Fibroblast of mammary gland (primary cell): ENCODE data around the gene SGIP1.
"Not testable (repeated sequence)": the region's sequence is repeated elsewhere in the genome, so short reads cannot be mapped to it uniquely, and the experiment has no call there.

Source experiments
- DNase-seq: peaks from one replicate; pipeline ENCODE4 v3.0.0-alpha.2; 2010; ENCODE audit warnings: low read depth
- H3K4me3 ChIP-seq: 2 replicates; pipeline ENCODE4 v1.5.1; 2011; ENCODE audit warnings: low read depth, mild to moderate bottlenecking, low read length, moderate library complexity; ENCODE audit not compliant: control insufficient read depth
- TF ChIP-seq, protein P1 (sequence below): conservative IDR thresholded peaks from 2 replicates; pipeline ENCODE4 v1.5.1; 2011; ENCODE audit warnings: low read depth, low read length, inconsistent platforms; ENCODE audit not compliant: control insufficient read depth, insufficient read depth

SGIP1 gene

DNA sequence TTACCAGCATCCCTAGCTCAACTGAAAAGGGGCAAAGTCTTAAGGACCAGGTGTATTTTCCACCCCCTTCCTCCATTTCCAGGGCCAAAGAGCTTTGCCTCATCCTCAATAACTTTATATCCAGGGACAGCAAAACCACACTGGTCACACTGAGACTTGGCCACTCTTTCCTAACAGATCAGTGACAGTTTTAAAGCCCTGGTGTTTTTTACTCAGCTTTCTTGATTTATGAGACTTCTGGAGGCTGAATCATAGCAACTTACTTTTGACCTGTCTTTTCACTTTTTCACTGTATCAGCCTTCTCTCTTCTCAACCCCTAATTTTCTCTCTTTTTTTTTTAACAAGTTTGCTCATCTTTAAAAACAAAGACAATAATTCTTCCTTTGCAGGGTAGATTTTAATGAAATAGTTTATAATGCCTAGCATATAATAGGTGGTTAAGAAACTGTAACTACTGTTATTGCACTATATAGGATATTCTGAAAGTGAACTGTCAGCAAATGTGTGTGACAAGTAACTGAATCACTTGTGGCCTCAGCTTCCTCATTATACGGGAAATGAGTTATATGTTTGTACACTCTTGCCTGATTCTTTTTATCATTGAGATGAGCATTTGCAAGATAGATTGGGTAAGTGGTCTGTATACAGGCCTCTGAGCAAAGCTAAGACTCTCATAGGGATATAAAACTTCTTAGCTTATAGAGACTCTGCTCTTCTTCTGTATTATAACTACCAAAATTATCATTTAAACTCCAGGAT, 198.6 kb downstream of the SGIP1 start:
- peak; percentile 38 for DNase-seq
- TF ChIP-seq, protein P1, sequence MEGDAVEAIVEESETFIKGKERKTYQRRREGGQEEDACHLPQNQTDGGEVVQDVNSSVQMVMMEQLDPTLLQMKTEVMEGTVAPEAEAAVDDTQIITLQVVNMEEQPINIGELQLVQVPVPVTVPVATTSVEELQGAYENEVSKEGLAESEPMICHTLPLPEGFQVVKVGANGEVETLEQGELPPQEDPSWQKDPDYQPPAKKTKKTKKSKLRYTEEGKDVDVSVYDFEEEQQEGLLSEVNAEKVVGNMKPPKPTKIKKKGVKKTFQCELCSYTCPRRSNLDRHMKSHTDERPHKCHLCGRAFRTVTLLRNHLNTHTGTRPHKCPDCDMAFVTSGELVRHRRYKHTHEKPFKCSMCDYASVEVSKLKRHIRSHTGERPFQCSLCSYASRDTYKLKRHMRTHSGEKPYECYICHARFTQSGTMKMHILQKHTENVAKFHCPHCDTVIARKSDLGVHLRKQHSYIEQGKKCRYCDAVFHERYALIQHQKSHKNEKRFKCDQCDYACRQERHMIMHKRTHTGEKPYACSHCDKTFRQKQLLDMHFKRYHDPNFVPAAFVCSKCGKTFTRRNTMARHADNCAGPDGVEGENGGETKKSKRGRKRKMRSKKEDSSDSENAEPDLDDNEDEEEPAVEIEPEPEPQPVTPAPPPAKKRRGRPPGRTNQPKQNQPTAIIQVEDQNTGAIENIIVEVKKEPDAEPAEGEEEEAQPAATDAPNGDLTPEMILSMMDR, result no peak
- H3K4me3 ChIP-seq, result no peak overlapping the region

DNA sequence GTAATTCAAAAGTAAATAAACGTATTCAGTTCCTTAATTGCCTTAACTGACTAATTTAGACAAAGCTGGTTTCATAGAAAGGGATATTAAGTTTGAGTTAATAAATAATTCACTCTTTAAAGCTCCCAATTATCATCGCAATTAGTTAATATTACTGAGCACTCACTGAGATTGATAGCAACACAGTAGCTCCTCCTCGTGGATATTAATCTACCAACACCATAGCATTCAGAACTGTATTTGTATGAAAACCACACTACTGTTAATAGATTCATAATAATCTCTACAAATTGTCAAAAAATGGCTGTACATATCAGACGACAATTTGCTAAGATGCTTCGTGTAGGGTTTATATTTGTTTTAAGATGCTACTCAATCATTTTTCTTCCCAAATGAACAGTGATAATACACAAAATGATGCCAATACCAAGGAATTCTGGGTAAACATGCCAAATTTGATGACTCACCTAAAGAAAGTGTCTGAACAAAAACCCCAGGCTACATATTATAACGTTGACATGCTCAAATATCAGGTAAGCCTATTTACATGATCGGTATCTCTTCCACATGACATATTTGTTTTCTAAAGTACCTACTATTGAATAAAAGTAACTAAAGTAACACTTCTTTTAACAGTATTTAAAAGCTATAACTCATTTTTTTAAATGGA, 199.5 kb downstream of the SGIP1 start:
- H3K4me3 ChIP-seq, result no peak overlapping the region
- DNase-seq, result peak; percentile 28
- TF ChIP-seq, protein P1, result no peak

GRCh38 chr1:66734531-66734930, 200.6 kb downstream of the SGIP1 start:
- not testable (repeated sequence) for H3K4me3 ChIP-seq, DNase-seq

DNA sequence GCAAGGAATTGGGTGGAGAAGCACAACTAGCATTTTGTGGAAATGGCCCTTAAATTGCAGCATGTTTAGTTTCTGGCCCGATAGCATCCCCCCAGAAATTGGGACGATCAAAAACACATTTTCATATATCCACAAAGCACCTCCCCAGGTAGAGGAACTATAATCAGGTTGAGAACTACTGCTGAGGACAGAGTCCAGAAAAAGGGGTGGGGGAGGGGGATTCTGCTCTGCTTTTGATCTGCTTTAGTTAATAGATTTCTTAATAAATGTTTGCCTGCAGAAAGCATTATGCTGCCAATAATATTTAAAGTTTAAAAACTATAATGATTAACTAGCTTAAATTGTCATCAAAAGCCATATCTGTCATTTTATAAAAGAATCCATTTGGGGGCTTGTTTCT, 203.9 kb downstream of the SGIP1 start:
- TF ChIP-seq, protein P1, result no peak
- no peak overlapping the region for H3K4me3 ChIP-seq
- no peak for DNase-seq

GRCh38 chr1:66739401-66740157, 205.6 kb downstream of the SGIP1 start:
- DNase-seq, result no peak
- TF ChIP-seq, protein P1, result no peak
- no peak overlapping the region for H3K4me3 ChIP-seq

DNA sequence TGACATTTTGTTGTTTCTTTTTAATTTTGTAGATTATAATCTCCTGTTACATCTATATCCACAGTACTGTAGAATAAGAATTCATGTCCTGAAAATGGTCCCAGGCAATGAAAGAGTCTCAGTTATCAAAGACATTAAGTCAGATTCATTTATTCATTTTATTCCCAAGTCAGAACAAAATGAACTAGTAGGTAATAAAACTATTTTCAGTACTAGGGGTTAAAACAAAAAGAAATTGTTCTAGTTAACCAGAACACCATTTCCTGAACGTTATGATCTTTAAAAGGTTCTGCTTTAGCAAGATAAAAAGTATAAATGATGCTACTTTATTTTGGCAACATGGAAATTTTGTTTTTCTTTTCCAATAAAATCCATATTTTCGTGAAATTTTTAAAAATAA, 211.5 kb downstream of the SGIP1 start:
- TF ChIP-seq, protein P1, result no peak
- DNase-seq, result no peak
- H3K4me3 ChIP-seq, result no peak overlapping the region

GRCh38 chr1:66747501-66747900, 213.5 kb downstream of the SGIP1 start:
- DNase-seq, result peak; percentile 61
- H3K4me3 ChIP-seq, result no peak overlapping the region
- TF ChIP-seq, protein P1, result no peak
